Measurements from ENCODE around the gene XRRA1.
"Not testable (repeated sequence)": the region's sequence is repeated elsewhere in the genome, so short reads cannot be mapped to it uniquely, and the experiment has no call there.

Gene XRRA1

GRCh38 chr11:74893015-74893414 lies 55.9 kb downstream of the XRRA1 start:
- not testable (repeated sequence) for DNase-seq

DNA sequence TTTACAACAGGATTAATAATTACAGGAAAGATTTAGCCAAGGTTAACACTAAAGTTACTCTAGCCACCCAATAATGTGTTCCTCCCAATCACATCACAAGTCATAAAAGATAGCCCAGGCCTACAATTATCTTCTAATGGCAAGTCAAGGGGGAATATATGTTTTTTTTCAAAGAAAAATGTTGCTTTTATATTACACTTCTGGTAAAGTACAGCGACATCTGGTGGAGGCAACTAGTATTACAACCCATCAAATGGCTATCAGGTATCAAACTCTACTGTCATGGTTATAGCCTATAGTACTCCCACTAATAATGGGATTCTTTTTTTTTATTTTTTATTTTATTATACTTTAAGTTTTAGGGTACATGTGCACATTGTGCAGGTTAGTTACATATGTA lies 71.8 kb downstream of the XRRA1 start:
- peak; percentile 4 to 40 for DNase-seq

DNA sequence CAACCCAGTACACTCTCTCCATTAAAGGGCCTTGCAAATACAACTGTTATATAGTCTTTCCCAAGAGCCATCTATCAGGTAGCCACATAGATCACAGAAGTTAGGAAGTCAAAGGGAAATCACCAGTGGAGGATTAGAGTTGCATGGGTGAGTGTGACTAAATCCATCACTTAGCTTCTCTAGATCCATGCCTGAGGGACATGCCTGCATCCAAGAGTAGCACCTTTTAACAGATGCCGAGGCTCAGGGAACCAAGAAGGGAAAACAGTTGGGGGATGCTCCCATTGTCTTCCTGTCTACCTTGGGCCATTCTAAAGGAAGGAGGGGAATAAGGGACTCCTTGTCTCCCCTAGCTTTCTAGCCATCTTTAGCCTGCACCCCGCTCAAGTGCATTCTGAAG lies 77.9 kb downstream of the XRRA1 start:
- DNase-seq = no peak

GRCh38 chr11:74870485-74870884 lies 78.4 kb downstream of the XRRA1 start:
- peak in 1 of 2 donors; percentile 18 for DNase-seq

DNA sequence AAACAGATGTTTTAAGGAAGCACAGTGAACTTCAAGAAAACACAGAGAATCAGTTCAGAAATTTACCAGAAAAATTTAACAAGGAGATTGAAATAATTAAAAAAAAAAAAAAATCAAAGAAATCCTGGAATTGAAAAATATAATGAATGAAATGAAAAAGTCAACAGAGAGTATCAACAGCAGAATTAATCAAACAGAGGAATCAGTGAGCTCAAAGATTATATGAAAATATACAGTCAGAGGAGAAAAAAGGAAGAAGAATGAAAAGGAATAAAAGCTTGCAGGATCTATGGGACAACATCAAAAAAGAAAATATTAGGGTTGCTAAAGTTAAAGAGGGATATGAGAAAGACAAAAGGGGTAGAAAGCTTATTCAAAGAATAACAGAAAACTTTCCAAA lies 82.3 kb downstream of the XRRA1 start:
- no peak for DNase-seq

- DNase-seq = no peak
Observed at GRCh38 chr11:74863410-74863809, 85.5 kb downstream of the XRRA1 start.

- no peak for DNase-seq
Observed at GRCh38 chr11:74860743-74861142, 88.1 kb downstream of the XRRA1 start.

DNA sequence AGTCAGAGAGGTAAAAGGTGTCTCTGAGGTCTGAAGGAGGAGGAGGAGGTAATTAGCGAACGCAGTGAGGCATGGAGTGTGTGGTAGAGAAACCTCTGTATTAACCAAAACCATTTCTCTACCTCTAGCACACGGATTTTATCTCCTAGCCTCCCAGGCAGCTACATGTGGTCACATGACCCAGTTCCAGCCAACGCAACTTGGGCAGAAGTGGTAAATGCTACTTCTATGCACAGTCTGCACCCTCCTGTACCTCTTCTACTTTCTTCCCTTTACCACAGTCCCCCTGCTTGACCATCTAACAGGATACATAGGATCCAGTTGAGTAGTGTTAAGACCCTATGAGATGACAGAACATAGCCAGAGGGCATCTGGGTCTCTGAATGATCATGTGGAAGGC lies 95.7 kb downstream of the XRRA1 start:
- DNase-seq = no peak

DNA sequence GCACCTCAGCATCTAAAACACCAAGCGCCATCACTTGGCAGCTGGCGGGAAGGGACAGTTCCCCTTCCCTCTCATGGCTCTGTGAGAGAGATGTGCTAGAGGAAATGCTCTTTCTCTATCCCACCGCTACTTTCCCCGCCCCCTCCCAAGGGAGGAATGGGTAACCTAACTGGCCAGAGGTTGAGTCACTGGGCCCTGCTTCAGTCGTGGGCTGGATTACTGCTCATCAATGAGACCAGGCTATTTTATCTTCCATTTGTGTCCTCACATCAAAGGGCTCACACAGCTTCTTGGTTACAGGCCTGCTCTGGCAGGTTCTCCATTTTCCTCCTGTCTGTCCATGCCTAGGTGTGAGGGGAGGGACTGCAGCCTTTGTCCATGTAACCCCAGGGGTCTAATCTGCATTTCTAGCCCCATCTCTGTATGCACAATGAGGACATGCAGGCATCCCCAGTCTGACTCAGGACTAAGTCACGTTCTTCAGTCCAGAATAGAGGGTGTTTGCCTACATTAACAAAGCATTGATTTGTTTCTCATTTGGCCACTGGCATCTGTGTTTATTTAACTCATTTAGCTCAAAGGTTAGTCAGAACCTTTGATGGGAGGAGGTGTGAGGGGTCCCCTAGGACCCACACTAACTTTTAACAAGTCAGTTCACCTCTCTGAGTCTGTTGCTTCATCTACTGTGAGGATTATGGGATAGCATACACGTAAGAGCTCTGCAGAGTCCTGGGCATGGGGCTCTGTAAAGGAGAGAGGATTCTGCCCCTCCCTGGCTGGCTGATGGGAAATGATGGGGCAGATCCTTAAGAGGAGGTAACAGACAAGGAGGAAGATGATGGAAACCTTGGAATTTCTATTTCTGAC lies 99.1 kb downstream of the XRRA1 start:
- no peak for DNase-seq

GRCh38 chr11:74847895-74848294 lies 101.0 kb downstream of the XRRA1 start:
- DNase-seq = no peak

GRCh38 chr11:74847395-74847794 lies 101.5 kb downstream of the XRRA1 start:
- DNase-seq = no peak

- no peak for DNase-seq
Observed at GRCh38 chr11:74846770-74847169, 102.1 kb downstream of the XRRA1 start.

DNA sequence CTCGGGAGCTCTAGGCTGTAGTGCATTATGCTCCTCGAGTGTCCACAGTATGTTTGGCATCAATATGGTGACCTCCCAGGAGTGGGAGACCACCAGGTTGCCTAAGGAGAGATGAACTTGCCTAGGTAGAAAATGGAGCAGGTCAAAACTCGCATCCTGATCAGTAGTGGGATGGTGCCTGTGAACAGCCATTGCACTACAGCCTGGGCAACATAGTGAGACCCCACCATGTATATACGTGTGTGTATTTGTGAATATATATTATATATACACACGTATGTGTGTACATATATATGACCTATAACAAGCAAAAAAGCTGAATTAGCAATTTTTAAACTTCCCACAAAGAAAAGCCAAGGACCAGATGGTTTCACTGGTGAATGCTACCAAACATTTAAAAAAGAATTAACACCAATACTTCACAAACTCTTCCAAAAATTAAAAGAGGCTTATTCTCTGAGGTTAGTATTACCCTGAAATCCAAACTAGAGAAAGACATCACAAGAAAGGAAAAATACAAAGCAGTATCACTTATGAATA lies 102.8 kb downstream of the XRRA1 start:
- DNase-seq = no peak

- no peak for DNase-seq
Observed at GRCh38 chr11:74844865-74845264, 104.0 kb downstream of the XRRA1 start.

DNA sequence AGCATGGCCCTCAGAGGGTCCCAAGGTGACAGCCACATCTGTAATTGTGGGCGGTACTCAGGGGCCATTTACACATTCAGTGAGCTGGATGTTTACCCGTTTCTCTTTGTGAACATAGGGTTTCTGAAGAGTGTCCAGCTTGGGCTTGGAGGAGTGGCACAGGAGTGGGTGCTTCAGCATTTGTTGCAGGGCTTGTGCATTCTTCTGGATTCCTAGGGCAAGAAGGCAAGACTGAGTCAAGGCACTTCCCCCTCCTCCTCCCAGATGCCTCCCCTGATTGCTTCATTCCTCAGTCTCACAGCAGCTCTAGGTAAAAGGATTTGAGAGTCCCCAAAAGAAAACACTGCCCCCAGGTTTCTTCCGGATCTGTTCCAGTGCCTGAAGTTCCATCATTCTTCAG lies 104.8 kb downstream of the XRRA1 start:
- DNase-seq = no peak

DNA sequence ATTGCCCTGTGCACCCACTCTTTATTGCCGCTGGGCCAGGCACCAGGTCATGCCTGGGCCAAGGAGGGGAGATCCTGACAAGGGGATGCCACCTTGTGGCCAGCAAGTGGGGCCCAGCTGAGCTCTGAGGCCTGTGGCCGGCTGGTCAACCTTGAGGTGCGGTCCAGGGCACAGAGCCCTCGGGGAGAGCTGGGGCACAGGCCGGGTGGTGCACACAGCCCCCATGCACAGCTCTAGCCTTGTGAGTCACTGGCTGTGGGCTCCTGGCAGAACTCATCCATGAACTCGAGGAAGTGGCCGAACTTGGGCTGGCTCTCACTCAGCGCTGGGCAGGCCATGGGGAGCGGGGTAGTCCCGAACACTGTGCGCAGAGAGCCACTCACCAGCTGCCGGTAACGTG lies 105.9 kb downstream of the XRRA1 start:
- DNase-seq = no peak

DNA sequence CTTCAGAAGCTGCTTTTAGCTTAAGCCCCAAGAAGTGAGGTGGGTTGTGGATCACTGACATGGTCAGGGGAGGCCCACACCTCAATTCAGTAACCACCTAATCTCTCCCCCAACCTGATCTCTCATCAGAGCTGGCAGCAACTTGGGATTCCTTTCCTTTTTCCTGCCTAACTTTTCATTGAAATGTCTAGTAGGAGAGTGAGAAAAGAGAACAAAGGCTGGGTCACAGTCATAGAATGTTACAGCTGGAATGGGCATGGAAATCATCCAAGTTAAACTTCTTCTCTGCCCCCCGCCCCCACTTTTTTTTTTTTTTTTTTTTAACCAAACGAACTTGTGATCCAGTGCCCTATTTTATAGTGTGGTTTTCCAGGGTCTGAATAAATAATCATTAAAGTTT lies 108.4 kb downstream of the XRRA1 start:
- no peak for DNase-seq

DNA sequence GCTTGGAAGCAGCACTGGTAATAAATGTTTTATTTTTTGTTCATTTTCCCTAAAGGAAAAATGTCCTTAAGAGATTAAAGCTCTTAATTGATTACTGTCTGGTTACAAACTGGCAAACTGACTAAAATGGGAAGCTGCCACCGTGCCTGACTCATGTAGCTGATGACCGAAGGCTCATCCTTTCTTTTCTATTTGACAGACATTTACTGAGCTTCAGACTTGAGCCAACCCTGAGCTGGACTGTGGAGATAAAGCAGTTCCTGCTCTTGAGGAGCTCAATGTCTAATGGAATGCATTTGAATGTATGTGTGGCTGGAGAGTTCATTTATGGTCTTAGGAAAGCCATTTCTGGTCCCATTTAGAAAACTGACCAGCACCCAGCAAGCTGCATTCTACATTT lies 108.9 kb downstream of the XRRA1 start:
- peak; percentile 13 to 48 for DNase-seq

- DNase-seq = peak; percentile 28 to 29
Observed at GRCh38 chr11:74839446-74839845, 109.4 kb downstream of the XRRA1 start.

DNA sequence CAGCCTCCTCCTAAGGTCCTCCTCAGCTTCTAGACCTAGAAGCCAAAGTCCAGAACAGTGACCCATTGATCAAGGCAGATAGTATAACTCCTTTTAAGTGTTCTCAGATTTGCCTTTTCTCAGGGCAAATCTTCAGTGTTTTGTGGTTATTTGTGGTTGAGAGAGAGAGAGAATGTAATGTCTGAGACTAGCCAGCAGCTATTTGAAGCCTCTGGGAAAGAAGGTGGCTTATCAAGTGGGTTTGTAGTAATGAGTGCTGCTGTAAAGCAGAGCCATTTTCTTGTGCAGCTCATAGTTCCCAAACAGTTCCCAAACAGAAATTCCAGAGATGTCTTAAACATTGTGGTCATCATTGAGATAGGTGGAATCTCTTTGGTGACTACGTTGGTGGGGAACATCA lies 110.7 kb downstream of the XRRA1 start:
- DNase-seq = no peak

GRCh38 chr11:74837191-74837590 lies 111.7 kb downstream of the XRRA1 start:
- DNase-seq = no peak

- no peak for DNase-seq
Observed at GRCh38 chr11:74826901-74827300, 122.0 kb downstream of the XRRA1 start.

DNA sequence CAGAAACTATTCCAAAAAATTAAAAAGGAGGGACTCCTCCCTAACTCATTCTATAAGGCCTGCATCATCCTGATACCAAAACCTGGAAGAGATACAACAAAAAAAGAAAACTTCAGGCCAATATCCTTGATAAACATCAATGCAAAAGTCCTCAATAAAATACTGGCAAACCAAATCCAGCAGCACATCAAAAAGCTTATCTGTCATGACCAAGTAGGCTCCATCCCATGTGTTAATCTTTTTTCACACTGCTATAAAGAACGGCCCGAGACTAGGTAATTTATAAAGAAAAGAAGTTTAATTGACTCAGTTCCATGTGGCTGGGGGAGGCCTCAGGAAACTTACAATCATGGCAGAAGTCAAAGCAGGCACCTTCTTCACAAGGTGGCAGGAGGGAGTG lies 123.3 kb downstream of the XRRA1 start:
- DNase-seq = not testable (repeated sequence)

- no peak for DNase-seq
Observed at GRCh38 chr11:74824285-74824982, 124.5 kb downstream of the XRRA1 start.
